IPS-NIHi7 (cell line): Measurements from ENCODE around the gene DUSP22.

ENCODE experiments used
- DNase-seq: peaks from one replicate; pipeline ENCODE4 v3.0.0; 2012; ENCODE audit warnings: mixed read lengths; ENCODE audit errors: extremely low spot score

Gene DUSP22

GRCh38 chr6:380234-381218 is 88.2 kb downstream of the DUSP22 start:
- no peak for DNase-seq

DNA sequence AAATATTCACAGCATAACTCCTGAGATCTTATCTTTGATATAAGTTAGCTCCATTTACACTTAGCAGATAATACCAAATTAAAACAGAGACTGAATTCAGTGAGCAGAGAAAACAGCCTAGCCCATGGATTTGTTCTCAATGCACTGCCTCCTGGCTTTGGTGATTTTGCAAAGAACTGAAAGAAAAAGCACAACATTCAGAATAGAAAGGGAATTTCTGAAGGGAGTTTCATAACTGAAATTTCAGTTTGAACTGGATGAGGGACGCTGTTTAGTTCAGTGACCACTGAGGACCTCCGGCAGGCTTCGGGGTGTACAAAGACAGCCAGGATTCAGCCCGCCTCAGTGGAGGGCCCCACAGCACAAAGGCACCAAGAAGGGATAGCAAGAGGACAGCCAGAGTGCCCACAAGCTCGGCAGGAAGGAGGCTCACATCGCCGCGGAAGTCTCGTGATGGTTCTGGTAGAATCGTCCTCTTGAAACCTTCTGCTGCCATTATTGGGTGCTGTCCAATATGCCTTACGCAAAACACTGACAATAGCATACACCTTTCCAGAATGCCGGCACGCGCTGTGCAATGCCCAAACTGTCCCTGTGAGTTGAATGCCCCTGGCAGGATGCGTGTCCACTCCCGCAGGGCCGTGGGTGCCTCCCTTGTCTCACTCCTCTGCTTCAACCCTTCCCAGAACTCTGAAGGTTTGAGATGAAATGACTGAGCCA is 89.6 kb downstream of the DUSP22 start:
- DNase-seq, result no peak

- DNase-seq, result no peak
These were observed 90.9 kb downstream of the DUSP22 start for GRCh38 chr6:382883-383810.

- DNase-seq, result no peak
These were observed 91.6 kb downstream of the DUSP22 start for GRCh38 chr6:383856-384255.

DNA sequence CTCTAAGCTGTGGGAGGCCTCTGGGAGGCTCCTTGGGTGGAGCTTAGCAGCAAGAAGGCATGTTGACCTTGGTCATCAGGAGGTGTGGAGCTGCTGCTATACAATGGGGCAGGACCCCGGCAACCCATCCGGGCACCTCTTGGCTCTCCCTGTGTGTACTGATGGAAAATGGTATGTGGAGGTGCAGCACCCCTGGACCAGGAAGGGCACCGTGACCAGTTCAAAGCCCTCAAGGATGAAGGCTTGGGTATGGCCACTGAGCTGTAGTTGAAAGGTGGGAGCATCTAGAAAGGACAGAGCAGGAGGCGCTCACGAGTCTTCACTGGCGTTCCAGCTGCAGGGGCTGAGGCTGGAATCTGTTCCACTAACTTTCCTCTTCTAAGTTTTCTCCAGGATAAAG is 92.6 kb downstream of the DUSP22 start:
- no peak for DNase-seq

- no peak for DNase-seq
These were observed 93.3 kb downstream of the DUSP22 start for GRCh38 chr6:385614-386013.

GRCh38 chr6:386688-387266 is 94.5 kb downstream of the DUSP22 start:
- no peak for DNase-seq

- DNase-seq, result no peak
These were observed 95.0 kb downstream of the DUSP22 start for GRCh38 chr6:387293-387741.

DNA sequence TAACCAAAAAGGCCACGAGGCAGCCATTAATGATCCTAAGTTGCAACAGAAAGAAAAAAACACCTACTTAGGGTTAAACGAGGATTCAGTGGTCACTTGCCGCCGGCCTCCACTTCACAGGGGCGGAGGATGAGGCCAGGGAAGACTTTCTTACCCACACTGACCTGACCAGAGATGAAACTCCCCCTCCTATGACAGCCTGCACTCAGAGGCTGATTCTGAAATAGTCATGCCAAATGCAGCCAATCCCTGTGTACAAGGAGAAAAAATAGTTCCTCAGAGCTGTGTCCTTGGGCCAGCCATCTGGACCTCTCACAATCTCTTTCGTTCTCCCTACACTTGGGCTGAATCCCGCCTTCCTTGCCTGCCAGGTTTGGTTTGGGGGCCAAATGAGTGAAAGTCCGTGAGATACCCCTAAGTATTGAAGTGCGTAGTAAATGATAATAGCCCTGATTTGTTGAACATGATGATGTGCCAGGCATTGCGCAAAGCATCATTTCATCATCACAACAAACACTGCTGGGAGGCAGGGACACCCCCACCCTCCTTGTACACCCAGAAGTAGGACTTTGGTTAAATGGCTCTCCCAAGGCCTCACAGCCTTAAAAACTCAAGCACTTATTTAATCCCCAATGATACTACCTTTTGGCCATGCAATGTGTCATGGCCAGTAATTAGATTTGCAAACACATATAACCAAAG is 96.1 kb downstream of the DUSP22 start:
- DNase-seq, result no peak

GRCh38 chr6:389143-389542 is 96.9 kb downstream of the DUSP22 start:
- no peak for DNase-seq

DNA sequence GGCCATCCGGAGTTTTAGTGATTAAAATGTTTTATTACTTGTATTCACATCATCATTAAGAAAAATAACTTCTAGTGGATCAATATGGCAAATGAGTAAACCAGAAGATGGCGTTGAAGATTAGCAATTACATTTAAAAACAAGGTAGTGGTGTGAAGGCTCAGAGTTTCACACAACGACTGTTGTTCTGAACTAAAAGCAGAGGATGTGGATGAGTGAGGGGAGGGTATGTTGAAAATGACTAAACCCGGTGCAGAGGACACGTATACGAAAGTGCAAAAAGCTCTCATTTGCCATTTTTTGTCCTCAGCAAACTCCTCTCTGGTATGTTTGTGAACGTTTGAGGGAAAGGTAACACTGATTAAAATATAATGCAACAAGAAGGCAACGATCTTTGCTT is 97.3 kb downstream of the DUSP22 start:
- no peak for DNase-seq

- DNase-seq, result peak; percentile 37
These were observed 98.7 kb downstream of the DUSP22 start for GRCh38 chr6:390914-391558.

DNA sequence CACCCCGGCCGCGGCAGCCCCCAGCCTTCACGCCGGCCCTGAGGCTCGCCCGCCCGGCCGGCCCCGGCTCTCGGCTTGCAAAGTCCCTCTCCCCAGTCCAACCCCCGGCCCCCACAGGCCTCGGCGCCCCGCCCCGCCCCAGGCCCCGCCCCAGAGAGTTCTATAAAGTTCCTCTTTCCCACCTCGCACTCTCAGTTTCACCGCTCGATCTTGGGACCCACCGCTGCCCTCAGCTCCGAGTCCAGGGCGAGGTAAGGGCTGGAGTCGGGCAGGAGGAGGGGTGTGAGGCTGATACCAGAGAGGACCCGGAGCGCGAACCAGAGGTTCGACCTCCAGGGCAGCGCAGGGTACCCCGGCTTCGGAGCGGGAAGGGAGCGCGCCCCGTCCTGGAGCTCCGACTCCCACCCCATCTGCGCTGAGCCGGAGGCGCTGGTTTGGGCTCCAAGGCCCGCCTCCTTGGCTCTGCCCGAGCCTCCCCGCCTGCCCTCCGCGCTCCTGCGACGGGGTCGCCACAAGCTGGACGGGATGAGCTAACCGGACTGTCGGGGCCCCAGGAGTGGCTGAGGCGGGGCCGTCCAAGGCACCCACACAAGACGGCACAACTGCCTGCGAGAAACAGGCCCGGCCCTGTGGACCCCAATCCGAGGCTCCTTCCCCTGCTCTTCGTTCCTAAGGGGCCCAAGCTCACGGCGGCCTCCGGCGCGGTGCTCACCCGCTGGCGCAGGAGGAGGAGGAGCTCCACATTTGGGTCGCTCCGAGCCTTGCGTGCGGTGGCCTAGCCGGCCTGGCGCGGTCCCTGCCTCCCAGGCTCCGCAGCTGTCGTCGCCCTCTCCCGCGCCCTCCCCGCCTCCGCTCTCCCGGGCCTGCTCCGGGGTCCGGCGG is 99.5 kb downstream of the DUSP22 start, which contains the start of gene IRF4:
Gene IRF4, plus strand, starts transcription at position 194 of the 882 bp plus-strand sequence. CDS start 1,401 bp downstream, outside the sequence.
- peak; percentile 55 for DNase-seq

DNA sequence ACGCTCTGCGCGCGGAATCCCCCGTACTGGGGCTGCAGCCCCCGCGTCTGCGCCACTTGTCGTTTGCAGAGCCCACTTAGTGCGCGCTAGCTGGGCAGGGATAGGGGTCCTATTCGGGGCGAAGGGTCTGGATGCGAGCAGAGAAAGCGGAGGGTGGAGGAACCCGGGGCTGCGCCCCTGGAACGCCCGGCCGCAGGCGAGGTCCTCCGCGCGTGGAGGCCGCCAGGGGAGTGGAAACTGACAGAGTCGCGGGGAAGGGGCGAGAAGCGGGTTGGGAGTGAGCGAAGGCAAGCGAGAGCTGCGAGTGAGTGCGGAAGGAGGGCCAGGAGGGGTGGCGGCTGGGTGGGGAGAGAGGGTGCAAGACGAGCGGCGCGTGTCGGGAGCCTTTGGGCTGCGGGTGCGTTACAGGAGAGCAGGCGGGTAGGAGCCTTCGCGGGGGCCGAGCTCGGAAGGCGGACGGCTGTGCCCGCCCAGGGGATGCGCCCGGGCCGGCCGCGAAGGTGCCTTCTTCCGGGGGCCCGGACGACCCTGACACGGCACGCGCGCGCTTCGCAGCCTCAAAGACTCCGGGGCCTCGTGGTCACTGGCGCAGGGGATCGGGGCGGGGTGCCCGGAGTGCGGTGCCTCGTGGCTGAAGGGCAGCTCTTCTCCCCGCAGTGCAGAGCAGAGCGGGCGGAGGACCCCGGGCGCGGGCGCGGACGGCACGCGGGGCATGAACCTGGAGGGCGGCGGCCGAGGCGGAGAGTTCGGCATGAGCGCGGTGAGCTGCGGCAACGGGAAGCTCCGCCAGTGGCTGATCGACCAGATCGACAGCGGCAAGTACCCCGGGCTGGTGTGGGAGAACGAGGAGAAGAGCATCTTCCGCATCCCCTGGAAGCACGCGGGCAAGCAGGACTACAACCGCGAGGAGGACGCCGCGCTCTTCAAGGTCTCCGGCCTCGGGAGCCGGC is 100.4 kb downstream of the DUSP22 start:
- DNase-seq, result peak; percentile 30

GRCh38 chr6:393391-394221 is 101.3 kb downstream of the DUSP22 start:
- peak; percentile 40 for DNase-seq

GRCh38 chr6:394641-395289 is 102.5 kb downstream of the DUSP22 start:
- no peak for DNase-seq
